Activated CD8-positive, alpha-beta memory T cell treated with anti-CD3 and anti-CD28 coated beads, Interleukin-2, amount 50 U/mL, for 48 hours (primary cell): ENCODE results near the gene TSHZ2.

Source experiments
- DNase-seq: peaks from one replicate; pipeline ENCODE4 v3.0.0-alpha.2; 2020

Gene TSHZ2

DNA sequence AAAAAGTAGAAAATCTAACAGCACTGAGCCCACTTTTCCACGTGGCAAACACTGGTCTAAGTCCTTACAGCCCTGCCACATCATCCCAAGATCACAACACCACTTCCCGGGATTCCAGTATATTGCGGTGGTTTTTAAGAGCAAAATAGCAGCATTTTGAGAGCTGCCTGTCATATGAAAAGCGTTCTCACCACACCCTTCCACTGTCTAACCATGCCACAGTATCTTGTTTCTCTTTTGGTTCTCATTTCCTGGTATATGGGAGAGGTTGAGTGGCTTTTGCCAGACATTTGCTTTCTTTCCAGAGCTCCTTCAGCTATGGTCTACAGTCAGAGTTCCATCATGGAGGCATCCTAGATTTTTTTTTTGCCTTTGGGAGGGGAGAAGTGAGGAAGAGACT is 243.0 kb downstream of the TSHZ2 start:
- no peak for DNase-seq

DNA sequence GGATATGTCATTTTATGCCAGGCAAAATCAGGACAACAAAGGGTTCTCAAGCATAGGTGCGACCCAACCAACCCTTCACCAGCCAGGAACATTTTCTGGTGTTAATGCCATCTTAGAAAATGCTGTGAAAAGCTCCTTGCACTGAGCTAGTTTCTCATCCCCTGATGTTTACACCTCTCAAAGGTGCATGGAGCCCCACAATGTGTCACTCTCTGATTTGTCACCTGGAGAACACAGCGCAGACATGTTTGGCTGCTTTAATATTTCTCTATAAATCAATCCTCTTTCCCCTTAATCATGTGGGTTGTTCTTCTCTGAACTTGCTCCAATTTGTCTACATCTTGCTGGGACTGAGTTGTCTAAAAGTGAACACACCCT is 244.3 kb downstream of the TSHZ2 start:
- no peak for DNase-seq

DNA sequence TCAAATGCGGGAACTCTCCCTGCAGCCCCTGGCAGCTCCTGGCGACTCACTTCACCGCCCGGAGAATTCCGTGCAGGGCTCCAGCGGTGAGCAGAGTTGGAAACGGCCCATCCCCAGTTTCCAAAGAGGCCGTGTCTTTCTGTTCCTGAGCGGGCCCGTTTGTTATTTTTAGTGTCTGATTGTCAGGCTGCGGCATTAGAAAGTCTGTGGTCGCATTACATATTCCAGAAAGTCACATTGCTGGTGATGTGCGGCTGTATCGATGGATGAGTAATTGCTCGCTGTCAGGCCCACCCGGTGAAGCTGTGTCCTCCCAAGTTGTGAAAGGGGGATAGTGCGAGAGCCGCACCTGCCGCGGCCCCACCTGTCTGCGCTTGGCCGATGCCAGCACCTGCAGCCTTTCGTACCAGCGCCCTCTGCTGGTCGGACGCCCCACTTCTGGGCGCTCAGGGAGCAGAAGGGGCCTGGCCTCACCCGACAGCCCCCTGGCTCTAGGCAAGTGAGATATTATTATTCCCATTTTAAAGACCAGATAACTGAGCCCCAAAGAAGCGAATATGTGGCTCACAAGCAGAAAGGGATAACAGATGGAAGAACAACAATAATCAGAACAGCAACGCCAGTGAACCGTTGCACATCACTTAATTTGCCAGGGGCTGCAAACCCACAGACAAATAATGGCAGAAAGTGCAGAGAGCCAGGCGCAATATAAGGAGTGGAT is 244.9 kb downstream of the TSHZ2 start:
- DNase-seq = peak; percentile 96

DNA sequence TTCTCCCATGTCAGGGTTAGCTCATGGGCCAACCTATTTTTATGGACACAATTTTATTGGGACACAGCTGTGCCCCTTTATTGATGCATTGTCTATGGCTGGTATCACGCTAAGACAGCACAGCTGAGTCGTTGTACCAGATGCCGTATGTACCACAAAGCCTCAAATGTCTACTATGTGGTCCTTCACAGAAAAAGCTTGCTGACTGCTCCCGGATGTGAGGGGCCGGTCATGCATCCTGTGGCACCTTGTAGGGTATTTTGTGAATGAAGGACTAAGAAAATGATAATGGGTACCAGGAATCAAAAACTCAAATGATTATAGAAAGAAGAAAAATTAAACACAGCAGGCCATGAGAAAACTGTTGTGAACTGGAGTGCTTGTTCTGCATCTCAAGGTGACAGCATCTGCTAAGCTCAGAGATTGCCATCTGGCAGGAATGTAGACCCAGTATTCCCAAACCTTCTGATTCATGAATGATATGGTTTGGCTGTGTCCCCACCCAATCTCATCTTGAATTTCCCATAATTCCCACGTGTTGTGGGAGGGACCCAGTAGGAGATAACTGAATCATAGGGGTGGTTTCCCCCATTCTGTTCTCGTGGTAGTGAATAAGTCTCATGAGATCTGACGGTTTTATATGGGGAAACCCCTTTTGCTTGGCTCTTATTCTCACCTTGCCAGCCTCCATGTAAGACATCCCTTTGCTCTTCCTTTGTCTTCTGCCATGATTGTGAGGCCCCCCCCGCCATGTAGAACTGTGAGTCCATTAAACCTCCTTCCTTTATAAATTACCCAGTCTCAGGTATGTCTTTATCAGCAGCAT is 248.5 kb downstream of the TSHZ2 start:
- DNase-seq = no peak

DNA sequence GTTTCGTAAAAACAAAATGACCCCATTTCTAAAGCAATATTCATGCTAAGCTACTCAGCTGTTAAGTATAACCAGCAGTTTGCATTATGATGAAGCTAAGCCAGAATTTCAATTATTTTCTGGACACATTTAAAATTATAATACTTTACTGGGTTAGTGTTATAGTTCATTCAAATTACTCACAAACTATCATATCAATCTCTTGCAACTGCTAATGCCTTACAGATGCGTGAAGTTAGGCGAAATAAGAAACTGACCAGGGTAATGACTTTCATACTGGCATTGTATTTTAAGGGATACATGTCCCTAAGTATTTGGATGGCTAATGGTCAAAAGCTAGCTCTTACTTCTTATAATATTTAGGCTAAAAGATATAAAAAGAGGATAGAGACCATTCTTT is 249.6 kb downstream of the TSHZ2 start:
- no peak for DNase-seq

DNA sequence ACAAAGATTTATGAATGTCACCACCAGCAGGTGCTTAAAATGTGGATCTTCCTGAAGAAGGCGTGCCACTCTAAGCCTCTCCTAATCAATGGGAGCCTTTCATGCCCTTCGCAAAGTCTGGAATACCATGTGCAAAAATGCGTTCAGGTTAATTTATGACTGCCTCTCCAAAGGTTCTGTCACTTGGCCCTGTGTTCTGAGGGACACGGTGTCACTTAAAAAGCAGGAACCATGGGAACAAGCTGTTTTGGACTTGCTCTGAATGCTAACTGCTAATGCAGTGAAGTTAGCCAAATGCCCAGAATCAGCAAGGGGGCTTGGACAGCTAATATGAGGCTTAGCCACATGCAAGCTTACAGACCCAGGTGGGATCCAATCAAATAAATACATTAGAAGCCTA is 250.3 kb downstream of the TSHZ2 start:
- no peak for DNase-seq

DNA sequence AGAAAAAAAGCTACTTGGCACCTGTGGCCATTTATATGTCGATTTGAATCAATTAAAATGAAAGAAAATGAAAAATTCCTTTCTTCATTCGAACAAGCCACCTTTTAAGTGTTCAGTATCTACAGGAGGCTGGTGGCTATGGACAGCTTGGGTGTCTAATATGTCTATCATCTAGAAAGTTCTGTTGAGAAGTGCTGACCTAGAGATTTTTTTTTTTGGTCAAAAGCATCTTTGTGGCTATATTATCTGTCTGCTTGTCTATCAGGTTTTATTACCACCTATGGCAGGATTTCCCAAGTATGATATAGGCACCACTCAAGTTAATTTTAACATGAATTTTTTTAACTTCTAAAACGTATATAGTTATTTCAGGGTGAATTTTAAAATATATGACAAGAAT is 250.8 kb downstream of the TSHZ2 start:
- DNase-seq = no peak

DNA sequence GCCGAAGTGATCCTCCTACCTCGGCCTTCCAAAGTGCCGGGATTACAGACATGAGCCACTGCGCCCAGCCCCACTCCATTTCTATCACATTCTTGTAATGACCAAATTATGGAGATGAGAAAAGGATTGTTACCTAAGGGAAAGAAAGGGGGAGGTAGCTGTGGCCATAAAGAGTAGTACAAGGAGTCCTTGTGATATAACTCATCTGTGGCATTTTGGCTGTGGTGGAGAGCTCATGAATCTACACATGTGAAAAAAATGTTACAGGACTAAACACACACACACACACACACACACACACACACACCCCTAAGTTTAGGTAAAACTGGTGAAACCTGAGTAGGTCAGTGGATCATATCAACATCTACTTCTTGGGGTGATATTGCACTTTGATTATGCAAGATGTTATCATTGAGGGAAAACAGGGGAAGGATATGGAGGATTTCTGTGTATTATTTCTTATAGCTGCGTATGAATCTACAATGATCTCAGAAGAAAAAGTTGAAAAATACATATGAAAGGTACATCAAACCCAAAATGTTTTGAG is 251.5 kb downstream of the TSHZ2 start:
- no peak for DNase-seq

DNA sequence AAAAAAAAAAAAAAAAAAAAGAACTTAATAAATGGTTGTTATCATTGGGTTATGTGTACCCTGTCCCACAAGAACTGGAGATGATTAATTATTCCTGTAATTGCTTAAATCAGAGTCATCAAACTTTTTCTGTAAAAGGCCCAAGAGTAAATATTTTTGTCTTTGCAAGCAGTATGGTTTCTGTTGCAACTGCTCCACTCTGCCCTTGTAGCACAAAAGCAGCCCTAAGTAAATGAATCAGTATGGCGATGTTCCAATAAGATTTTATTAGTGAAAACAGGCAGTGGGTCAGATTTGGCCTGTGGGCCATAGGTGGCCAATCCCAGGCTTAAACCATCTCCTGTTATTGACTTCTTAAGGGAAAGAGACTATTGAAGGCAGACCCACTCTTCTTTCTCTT is 252.7 kb downstream of the TSHZ2 start:
- no peak for DNase-seq

DNA sequence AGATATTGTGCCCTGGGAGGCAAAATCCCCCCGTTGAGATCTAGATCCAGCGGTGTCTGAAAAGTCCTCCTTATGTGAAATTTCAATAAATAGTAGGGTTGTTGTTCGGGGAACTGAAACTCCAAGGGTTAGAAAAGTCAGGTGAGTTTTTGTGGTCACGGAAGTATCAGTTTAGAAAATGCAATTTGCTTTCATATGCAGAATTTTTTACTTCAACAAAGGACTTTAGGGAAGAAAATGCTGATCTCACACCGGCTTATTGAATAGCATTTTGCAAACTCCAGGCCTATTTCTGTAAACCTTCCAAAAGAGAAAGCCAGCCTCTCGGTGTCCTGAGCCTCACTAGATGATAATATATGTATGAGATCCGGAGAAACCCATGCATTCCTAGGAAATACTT is 254.7 kb downstream of the TSHZ2 start:
- DNase-seq = no peak

DNA sequence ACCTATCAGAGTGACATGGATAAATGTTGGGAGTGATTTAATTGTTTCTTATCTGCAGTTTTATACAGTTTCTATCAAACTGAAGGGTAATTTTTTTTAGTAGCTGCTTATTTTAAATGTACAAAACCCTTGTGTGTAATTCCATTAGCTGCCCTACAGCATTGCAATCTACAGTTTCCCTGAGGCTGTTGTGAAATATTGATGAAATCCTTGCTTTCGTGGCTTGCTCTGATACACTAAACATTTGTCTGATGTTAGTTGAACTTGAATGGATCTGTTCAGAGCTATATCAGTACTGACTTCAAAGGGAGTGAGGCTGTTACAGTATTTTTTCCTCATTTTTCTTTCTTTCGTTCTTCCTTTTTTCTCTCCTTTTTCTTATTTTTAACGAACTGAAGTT is 255.4 kb downstream of the TSHZ2 start:
- no peak for DNase-seq

DNA sequence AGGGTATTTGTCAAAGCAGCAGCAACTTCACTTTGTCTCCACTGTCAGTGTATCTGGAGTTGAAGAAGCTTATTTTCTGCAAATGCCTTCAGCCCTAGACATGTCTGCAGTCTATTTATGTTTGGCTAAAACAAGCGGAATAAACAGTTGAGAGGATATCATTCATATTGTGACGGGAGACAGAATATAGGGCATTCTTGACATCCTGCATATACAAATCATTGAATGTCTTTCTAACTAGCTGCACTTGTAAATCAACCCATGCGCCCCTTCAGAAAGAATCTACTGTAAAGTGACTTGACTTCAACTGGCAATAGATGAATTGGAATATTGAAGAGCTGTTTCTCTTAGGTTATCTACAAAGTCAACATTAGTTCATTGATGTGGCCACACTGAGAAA is 258.9 kb downstream of the TSHZ2 start:
- DNase-seq = no peak

DNA sequence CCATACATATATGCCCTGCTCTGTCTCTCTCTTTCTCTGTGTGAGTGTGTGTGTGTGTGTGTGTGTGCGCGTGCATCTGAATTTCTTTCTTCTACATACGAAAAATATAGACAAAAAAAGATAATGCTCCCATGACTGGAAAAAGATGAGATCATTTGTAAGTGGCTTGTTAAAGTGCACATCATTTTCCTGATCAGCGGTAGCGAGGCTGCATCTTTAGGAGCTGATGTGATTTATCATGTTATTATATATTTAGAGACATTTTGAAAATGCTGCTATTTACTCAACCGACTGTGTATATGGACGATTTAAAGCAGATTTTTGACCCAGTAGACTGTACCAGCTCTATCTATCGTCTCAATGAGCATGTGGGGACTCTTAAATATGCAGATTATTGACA is 265.3 kb downstream of the TSHZ2 start:
- no peak for DNase-seq

DNA sequence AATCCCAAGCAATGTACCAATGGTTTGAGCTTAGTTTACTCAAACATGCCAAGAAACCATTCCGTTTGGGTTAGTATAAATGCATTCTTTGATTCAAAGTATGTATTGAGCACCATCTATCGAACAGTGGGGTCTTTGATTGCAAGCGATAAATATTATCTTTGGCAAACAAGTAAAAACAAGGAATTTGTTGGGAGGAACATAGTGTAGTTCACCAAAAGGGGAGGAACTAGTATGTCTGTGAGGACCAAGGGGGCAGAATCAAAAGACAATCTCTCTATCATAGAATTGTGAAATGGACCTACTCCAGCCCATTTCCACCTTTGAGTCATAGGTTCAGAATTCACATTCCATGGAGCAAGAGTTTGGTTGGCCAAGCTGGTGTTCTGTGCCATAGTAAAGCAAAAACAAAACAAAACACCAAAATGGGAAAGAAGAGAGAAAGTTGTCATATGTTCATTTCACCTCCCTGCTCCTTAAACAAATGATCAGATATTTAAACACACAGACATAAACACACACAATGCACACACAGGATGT is 266.0 kb downstream of the TSHZ2 start:
- DNase-seq = no peak

DNA sequence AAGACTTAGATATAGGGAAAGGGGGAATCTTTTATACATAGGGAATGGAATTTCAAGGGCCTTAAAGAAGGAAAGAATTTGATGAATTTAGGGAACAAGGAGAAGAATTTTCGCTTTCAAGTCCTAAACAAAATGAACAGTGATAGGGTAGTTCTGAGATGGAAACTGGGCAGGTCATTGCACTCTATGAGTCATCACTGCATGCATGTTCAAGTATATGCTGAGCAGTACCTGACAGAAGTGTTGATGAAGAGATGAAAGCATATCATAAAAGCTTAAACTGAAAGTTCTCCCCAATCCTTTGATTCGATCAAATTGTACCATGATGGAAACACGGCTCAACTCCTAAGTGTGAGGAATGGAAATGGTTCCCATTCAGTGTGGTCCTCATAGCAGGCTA is 271.0 kb downstream of the TSHZ2 start:
- no peak for DNase-seq

DNA sequence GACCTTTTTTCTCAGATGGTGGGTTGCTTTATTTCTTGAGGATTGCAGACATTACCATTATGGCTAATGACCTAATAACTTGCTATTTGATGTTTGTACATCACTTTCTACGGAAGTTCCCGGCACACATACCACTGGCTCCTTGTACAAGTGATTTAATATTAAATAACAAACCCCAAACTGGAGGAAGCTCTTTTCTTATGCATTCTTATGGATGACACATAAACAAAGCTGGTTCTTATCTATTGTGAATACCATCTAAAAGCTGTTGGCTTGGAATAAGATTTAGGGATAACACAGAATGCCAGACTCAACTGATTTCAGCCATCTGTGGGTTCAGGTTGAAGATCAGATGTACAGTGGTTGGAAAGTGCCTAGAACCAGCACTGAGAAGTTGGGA is 272.6 kb downstream of the TSHZ2 start:
- DNase-seq = no peak

DNA sequence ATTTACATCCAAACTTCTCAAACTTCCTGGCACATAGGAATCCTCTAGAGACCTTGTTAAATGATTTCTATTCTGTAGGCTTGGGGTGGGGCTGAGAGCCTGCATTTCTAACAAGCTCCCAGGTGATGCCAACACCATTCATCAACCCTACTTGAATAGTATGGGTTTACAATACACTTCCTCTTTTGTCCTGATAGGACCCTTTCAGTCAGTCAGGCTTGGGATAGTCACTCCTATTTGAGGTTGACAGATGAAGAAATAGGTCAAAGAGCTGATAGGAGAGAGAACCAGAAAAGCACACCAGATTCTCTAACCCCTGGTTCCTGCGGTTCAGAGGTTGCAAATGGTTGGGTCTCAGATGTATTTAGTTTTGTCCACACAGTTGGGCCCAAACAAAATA is 273.4 kb downstream of the TSHZ2 start:
- no peak for DNase-seq

DNA sequence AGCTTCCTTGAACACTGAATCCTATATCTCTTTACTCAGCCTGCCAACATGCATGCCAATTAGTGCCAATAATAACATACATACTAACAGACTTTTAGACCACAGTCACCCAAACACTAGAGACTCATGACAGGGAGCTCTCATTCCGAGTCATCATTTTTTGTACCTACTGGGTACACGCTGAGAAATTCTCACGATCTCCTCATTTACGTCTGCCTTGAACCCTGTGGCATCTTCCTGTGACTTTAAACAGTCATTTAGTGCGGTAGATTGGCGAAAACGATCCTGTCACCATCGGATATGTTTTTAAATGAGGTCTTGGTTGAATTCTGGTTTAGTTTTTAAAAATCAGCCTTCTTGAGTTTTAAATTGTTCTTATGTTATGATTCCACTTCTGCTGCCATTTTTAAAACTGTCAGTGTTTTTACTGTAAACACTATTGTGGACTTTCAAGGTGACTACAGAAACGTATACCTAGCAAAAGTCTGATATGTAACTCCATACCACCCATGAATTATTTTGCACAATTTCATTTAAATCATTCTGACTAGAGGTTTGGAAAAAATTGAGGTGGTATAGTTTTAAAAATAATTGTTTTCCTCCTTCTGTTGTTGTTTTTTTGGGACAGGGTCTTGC is 275.4 kb downstream of the TSHZ2 start:
- no peak for DNase-seq

DNA sequence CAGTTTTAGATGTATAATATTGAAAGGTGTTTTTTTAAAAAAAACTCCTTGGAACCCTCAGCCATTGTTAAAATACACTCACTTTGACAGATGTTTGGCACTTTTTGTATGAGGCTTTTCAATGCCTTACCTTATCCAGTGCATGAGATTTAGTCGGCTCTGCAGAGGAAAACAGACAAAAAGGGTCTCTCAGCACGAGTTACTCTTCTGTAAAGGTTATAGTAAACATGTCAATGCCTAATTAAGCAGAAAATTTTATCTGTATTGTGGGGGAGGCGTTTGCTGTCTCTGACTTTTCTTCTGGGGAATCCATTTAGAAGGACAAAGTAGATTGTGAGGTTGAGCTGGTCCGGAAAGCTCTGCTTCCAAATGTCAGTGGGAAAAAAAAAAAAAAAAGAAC is 278.3 kb downstream of the TSHZ2 start:
- DNase-seq = no peak

DNA sequence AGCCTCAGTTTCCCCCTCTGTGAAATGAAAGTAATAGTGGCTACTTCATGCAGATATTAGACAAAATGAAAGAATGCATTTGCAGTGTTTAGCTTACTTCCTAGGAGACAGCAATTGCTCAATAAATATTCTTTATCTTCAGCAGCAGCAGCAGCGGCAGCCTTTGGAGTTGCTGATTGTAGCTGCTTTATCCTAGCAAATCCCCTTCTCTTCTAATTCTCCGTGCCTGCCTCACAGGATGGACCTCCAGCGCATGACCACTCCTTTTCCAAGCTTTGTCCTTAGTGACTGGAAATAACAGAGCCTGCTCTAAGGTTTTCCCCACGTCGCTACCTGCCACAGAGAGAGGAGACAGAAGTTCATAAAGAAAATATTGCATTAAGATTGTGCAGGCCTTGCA is 279.8 kb downstream of the TSHZ2 start:
- no peak for DNase-seq

DNA sequence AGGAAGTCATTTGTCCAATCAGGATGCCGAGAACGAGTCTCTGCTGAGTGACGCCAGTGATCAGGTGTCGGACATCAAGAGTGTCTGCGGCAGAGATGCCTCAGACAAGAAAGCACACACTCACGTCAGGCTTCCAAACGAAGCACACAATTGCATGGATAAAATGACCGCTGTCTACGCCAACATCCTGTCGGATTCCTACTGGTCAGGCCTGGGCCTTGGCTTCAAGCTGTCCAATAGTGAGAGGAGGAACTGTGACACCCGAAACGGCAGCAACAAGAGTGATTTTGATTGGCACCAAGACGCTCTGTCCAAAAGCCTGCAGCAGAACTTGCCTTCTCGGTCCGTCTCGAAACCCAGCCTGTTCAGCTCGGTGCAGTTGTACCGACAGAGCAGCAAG is 281.5 kb downstream of the TSHZ2 start:
- no peak for DNase-seq

DNA sequence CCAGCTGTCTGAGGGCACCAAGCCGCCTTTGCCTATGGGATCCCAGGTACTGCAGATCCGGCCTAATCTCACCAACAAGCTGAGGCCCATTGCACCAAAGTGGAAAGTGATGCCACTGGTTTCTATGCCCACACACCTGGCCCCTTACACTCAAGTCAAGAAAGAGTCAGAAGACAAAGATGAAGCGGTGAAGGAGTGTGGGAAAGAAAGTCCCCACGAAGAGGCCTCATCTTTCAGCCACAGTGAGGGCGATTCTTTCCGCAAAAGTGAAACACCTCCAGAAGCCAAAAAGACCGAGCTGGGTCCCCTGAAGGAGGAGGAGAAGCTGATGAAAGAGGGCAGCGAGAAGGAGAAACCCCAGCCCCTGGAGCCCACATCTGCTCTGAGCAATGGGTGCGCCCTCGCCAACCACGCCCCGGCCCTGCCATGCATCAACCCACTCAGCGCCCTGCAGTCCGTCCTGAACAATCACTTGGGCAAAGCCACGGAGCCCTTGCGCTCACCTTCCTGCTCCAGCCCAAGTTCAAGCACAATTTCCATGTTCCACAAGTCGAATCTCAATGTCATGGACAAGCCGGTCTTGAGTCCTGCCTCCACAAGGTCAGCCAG is 283.0 kb downstream of the TSHZ2 start:
- DNase-seq = peak; percentile 53

DNA sequence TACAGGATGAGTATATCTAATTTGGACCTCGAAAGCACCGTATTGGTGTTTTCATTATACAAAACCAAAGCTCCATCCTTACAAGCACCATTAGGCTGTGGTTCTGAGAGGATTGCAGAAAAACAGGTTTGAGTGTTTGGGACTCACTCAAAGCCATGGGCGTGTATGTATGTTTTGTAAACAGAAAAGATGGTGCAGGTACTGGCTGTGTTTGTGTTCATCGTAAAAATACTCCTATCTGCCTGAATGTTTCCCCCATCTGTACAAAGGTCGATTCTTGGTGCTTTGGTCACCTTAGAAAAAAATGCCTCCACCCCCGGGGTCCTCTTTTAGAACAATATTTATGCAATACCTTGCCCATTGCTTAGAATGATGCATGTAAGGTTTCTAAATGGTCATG is 286.6 kb downstream of the TSHZ2 start:
- no peak for DNase-seq
